Epithelial cell of esophagus (primary cell): ENCODE results near the gene ATP2B3.

Experiments used
- DNase-seq: peaks from one replicate; pipeline ENCODE4 v3.0.0; 2010; ENCODE audit warnings: low read depth
- H3K4me3 ChIP-seq: 2 replicates; pipeline ENCODE4 v1.5.1; 2011; ENCODE audit warnings: mild to moderate bottlenecking, low read length, control low read depth
- TF ChIP-seq, protein P1 (sequence below): IDR thresholded peaks from 2 replicates; pipeline ENCODE4 v1.5.1; 2011; ENCODE audit warnings: low read depth, mild to moderate bottlenecking, low read length, control low read depth, inconsistent platforms; ENCODE audit not compliant: insufficient read depth; ENCODE audit errors: missing control alignments

Gene ATP2B3

DNA sequence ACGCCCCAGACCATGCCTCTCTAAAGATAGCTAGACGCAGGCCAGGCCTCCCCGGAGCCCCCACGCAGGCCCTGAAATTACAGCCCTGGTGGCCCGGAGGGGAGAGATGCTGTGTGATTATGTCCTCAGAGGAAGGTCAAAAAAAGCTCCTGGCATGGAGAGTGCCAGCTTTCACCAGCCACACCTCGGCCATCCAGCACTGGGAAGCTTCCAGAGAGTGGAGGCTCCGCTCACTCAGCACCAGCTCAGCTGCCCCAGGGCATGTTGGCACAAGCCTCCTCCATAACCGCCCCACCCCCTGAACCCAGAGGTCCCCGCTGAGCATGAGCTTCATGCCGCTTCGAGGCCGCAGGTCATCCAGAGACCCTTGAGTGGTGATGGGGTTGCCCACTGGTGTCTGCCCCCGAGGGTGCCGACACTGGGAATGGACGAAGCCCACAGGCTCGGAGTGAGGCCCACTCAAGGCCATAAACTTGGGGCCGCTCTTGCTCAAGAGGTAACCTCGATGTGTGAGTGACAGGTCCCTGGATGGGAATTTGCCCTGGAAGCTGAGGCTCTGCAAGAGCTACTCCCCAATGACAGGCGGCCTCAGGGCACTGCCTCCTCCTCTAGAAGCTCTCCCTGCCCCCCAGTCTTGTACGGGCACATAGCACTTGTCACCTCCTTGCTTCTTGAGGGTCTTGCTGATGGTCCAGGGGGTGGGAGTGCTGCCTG lies 27.1 kb upstream of the ATP2B3 start:
- no peak overlapping the region for H3K4me3 ChIP-seq
- TF ChIP-seq, protein P1, sequence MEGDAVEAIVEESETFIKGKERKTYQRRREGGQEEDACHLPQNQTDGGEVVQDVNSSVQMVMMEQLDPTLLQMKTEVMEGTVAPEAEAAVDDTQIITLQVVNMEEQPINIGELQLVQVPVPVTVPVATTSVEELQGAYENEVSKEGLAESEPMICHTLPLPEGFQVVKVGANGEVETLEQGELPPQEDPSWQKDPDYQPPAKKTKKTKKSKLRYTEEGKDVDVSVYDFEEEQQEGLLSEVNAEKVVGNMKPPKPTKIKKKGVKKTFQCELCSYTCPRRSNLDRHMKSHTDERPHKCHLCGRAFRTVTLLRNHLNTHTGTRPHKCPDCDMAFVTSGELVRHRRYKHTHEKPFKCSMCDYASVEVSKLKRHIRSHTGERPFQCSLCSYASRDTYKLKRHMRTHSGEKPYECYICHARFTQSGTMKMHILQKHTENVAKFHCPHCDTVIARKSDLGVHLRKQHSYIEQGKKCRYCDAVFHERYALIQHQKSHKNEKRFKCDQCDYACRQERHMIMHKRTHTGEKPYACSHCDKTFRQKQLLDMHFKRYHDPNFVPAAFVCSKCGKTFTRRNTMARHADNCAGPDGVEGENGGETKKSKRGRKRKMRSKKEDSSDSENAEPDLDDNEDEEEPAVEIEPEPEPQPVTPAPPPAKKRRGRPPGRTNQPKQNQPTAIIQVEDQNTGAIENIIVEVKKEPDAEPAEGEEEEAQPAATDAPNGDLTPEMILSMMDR: no peak
- peak; percentile 28 for DNase-seq

DNA sequence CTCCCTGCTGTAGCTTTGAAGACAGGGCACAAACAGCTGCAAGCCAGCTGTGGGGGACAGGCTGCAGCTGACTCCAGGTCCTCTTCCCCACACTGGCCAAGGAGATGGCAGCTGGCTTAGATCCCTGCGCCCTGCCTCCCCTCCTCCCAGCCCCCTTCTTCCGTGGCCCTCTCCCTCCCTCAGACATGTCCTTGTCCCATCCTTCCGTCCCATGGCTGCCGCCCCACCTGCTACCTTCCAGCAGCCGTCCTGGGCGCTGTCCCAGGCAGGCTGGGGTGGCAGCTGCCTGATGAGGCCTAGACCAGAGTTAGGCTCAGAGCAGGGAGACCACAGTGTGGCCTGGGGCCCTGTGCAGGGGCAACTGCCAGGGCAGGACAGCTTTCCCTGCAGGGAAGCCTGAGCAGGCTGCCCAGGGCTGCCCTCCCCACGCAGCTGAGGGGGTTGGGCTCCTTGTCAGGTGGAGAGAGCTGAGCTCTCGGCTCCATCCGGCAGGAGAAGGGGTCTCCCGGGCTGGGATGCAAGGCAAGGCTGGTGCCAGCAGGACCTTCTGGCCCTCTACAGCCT lies 26.0 kb upstream of the ATP2B3 start:
- TF ChIP-seq, protein P1: no peak
- DNase-seq: no peak
- H3K4me3 ChIP-seq: no peak overlapping the region

DNA sequence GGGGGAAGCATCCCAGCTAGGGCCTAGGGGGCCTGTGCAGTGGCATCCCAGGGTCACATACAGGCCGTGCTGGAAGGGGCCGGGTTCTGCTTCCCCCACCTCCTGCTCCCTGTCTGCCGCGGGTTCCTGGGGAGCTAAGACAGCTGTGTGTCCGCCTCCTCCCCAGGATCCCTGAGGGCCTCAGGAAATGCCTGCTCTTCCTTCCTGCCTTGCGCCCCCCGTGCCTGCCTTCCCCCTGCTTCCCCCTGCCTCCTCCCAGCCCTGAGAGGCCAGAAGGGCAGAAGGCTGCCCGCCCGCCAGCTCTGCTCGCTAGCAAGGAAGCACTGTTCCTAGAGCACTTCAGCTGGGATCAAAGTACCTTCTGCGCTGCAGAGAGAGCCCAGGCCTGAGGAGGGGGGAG lies 25.5 kb upstream of the ATP2B3 start:
- DNase-seq: no peak
- TF ChIP-seq, protein P1: no peak

DNA sequence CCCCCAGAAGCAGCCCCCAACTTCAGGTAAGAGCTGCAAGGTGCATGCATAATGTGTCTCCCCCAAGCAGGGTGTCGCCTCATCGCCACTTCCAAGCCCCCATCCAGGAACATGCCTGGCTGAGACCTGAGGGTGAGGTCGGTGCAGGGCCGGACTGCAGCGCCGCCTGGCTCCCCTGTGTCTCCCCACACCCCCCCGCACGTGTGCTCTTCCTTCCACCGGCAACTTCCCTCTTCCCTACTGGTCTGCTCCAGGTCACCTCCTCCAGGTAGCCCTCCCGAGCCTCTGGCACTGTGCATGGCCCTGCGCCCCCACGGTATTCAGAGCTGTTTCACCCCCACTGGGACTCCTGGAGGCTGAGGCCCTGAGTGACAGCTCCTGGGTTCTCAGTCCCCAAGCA lies 24.9 kb upstream of the ATP2B3 start:
- TF ChIP-seq, protein P1: no peak
- DNase-seq: no peak
- no peak overlapping the region for H3K4me3 ChIP-seq

More for the DNA sequence above, 25.5 kb upstream of the ATP2B3 start:
- no peak overlapping the region for H3K4me3 ChIP-seq

DNA sequence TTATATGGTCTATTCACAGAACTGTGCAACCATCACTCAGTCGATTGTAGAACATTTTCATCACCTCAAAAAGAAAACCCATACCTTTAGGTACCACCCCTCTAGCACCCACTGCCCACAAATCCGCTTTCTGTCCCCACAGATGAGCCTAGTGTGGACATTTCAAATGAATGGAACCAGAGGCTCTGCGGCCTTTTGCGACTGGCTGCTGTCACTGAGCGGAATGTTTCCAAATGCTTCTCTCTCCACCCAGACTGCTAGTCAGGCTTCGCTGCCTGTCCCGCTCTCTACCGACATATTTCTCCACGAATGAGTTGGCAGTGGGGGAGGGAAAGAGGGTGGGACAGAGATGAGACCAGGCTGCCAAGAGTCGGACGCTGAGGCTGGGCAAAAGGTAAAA lies 24.4 kb upstream of the ATP2B3 start:
- DNase-seq: no peak
- no peak overlapping the region for H3K4me3 ChIP-seq
- TF ChIP-seq, protein P1: no peak

DNA sequence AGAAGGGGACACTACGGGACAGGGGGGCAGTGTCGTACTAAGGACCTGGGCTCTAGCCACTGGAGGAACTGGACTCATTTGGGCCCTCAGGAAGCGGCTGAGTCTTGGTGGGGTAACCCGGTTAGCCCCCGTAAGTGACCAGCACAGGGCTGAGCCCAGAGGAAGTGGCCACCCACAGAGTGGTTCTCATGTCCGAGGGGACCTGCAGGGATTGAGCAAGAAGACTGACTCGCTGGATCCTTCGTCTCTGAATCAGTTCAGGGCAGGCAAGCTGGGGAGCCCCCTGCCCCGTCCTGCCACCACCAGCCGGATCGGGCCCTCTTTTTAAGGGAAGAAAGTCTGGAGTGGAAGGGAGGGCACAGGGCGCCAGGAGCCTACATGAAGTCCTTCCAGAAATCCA lies 23.4 kb upstream of the ATP2B3 start:
- no peak overlapping the region for H3K4me3 ChIP-seq
- DNase-seq: no peak
- TF ChIP-seq, protein P1: no peak
